HG03064 (cell line): Measurements from ENCODE around the gene DDX24.

ENCODE experiments used
- ATAC-seq: cut with Tn5 transposase; IDR thresholded peaks from one replicate; pipeline ENCODE4 v1.9.1; 2021; ENCODE audit warnings: low read depth; ENCODE audit not compliant: unreplicated experiment

Gene DDX24

DNA sequence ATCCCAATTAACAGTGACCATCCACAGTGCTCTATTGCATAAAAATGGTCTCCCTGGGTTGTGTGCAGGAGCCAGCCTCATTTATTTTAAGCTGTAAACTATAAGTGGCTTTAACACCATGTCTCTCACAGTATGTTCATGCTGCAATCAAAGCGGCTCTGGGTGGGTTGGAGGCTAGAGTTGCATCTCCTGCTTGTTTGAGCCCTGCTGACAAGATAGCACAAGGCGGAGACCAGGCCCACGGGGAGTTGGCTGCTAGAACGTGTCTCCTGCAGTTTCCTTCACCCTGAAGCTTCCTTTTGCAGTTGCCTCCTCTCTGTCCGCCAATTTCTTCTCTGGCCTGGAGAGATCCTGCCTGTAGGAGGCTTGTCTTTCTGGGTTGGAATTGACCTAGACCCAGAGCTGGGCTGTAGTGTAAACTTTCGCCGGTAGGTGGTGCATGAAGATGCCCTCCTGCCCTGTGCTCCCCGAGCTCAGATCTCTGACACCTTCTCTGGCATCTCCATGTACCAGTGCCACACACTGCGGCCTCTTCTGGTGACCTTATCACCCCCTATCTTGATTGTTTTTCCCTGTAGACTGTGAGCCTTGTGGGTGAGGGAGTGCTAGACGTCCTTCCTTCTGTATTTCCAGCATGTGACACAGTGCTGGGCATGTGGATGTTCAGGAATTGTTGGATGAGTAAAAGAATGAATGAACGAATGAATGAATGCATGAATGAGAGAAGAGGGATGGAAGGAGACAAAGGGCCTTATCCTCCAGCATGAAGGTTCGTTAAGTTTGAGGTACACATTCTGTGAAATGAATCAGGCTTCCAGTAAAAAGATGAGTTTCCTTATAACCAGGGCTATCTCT is 44.5 kb downstream of the DDX24 start:
- peak; percentile 87 for ATAC-seq

DNA sequence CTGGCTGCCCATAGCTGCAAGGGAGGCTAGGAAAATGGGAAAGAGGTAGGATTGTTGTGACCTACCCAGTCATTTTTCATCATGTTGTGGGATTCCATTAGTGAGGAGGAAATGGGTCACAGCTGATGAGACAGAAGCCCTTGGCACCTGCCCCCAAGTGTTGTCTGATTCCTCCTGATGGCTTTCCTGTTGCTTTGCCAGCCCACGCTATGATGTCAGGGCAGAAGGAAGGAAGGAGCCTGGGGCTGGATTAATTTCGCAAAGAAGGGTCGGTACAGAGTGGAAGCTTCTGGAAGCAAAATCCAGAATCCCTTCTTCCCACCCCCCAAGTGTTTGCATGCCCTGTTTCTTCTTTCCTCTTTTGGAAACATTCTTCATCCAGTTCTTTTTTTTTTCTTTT is 46.1 kb downstream of the DDX24 start:
- no peak for ATAC-seq

DNA sequence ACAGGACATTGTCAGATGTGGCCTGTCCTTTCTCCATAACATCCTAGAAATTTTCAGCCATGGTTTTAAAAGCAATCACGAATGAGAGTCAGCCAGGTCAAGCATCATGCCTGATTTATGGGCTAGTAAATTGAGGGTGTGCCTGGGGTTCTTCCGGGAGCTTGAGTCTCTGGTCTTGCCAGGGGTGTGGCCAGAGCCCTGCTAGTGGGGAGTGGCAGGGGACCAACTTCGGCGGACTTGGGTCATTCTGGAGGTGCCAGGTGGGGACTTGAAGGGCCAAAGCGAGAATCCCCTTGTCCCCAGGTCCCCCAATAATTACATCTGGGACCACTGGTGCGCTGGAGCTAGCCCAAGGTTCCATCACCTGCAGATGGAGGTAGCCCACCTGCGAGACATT is 49.1 kb downstream of the DDX24 start:
- no peak for ATAC-seq

- no peak for ATAC-seq
Measured at GRCh38 chr14:94031161-94031882, 49.7 kb downstream of the DDX24 start.

DNA sequence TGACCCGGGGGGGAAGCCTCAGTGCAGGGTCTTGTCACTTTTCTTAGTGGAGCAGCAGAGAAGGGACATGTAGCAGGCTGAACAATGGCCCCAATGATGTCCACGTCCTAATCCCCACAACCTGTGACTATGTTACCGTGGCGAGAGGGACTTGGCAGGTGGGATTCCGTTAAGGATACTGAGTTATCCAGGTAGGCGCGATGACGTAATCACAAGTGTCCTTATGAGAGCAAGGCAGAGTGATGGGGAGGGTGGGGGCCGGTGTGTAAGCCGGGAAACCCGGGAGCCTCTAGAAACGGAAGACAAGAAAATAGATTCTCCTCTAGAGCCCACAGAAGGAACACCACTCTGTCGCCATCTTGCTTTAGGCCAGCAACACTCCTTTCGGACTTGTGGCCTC is 50.4 kb downstream of the DDX24 start:
- no peak for ATAC-seq

- ATAC-seq, result no peak
Measured at GRCh38 chr14:94029671-94030203, 51.3 kb downstream of the DDX24 start.

GRCh38 chr14:94029265-94029664 is 51.7 kb downstream of the DDX24 start:
- ATAC-seq, result no peak

GRCh38 chr14:94028450-94028826 is 52.6 kb downstream of the DDX24 start:
- no peak for ATAC-seq

DNA sequence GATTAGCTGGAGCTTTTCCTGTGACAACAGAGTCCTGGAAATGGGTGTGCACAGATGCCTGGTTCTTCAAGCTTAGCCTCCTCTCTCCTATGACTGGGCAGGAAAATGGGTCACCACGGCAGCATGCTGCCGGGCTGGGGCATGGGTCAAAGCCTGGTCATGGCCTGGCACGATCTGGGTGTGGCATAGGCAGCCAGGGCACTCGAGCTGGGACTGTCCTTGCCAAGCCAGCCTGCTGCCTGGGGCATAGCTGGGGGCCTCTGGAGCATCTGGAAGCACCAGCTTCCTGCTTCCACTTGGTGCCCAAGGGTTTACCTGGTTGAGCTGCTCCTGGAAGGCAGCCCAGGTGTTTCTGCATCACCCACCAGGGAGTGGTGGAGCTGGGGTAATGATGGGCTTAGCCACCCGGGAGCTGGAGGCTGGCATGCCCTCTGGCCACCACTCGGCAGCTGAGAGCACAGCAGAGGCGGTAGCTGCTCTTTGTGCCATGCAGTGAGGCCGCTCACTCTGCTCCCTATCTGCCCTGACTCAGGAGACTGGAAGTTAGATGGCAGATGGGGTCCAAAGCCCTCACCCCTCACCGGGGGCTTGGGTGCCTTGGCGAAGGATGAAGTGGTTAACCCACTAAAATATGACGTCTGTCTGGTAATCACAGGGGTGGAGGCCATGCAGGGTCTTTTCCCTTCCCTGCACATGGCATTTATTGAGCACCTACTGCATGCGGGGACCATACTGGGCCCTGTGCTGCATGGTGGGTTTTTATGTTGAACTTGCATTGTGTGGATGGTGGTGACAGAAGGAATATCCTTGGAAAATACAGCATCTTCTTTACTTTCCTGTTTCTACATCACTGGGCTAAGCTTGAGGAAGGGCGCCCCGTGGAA is 53.2 kb downstream of the DDX24 start:
- no peak for ATAC-seq

GRCh38 chr14:94026889-94027469 is 54.0 kb downstream of the DDX24 start:
- no peak for ATAC-seq

DNA sequence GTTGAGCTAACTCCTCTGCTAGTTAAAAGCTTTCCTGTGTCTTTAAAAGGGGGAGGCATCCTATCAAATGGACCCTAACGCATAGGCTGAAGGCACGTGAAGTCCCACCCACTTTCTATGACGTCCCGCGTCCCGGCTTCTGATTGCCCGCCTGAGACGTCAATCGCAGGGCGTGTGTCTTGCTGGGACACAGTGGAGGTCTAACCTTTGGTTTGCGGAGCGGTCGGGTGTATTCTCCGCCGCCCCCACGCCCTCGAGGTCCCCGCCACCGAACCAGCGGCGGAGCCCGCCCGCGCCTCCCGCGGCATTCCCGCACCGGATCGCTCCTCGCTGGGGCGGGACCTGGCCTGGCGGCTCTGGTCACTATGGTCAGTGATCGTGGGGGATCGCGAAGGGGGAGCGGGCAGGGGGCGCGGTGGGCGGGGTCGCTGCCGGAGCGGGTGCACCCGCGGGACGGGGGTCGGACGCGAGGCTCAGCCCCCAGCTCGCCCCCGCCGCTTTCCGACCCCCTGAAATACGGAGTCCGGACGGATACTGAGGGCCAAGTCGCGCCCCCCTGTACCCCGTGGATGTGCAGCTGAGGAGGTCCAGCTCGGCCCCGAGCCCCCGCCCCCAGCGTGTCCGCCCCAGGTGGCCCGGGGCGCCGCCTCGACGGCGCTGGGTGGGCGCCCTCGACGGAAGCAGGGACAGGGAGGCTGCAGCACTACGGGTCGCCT is 54.7 kb downstream of the DDX24 start, which contains the start of gene OTUB2:
OTUB2 (plus strand) TSS at position 168 of the 716 bp plus-strand sequence; CDS start at position 366, 198 bp downstream.
- peak; percentile 100 for ATAC-seq

GRCh38 chr14:94025720-94026119 is 55.3 kb downstream of the DDX24 start:
- no peak for ATAC-seq

DNA sequence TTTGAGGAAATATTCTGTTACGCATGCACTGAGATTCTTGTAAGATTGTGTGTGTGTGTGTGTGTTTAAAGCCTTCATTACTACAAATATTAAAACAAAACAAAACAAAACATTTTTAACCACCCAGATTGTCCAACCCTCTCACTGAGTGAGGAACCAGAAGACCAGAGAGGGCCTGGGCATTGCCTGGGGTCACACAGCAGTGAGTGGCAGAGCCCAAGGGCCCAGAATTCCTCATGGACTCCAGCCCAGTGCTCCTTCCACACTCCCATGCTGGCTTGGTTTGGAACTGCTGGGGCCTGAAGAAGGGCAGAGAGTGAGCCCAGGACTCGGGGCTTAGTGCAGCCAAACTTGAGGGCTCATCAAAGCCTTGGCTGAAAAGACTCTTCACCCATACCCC is 56.5 kb downstream of the DDX24 start:
- ATAC-seq, result no peak

DNA sequence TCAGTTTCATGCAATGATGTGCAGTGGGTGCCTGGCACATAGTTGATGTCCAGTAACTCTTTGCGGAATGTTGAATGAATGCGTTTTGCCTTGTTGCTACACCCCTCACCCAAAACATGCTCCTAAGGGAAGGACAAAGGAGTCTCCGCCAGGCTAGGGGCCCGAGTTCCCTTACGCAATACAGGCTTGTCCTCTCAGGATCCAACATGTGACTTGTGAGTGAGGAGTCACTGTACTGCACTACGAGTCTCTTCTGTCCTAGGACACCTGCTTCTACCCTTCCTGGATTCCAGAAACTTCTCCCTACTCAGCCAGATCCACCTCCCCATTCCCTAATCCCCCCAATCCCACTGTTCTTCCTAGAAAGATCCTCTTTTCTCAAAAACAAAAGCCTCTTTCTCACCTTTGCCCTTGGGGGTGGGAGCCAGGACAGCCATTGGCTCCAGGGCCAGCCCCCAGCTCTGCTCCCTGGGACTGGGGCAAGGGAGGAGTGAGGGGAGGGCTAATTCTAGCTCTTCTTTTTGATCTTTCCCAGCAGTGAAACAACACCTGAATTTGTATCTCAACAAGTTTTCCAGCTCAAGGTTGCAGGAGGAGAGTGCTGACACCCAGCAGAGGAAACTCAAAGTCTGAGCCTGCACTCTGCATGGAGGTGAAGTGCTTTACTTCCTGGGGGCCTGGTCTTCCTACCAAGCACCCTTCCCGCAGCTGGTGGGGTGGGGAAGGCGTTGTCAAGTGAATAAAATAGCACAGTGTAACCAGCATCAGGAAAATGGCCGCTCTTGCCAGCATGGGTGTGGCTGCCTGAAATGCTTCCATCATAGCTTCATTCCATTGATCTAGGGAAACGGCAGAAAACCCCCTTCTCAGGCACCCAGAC is 58.2 kb downstream of the DDX24 start:
- ATAC-seq, result no peak

GRCh38 chr14:94021416-94022157 is 59.4 kb downstream of the DDX24 start:
- no peak for ATAC-seq

DNA sequence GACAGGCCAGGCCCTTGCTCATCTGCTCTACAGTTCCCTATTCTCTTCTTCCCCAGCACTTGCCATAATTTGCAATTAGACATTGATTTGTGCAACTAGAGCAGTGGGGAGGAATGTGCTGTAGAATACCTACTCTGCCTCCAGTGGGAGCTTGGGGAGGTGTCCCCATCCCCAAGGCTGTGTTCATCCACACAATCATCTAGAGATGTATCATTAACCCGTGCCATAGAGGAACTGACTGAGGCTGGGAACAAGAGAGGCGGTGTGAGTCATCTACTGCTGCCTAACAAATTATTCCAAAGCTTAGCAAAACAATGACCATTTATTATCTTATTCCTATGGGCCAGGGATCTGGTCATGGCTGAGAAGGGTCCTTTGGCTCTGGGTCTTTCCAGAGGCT is 60.0 kb downstream of the DDX24 start:
- no peak for ATAC-seq

GRCh38 chr14:94020267-94020666 is 60.7 kb downstream of the DDX24 start:
- no peak for ATAC-seq

GRCh38 chr14:94019329-94019728 is 61.7 kb downstream of the DDX24 start:
- ATAC-seq, result no peak
